Measurements from ENCODE around the gene ASAP3.

DNA sequence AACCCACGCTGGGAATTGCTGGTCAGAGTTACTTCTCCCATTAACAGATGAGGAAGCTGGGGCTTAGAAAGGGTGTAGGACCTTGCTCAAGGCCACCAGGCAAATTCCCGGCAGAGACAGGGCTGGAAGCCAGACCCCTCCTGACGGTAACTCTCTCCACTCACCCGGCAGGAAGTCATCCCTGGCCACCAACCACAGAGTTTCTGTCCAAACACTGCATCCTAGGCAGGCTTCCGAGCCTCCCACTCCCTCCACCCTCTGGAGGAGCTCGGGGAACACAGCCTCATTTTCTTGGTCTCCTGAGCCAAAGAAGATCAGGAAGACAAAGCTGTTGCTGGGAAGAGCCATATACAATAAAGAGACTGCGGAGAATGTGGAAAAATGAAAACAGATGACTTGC lies 89.3 kb downstream of the ASAP3 start:
- TF ChIP-seq POLR2AphosphoS5 (IDR thresholded peaks at IDR 0.05): peak; percentile 47 to 82 (median 76)
- TF ChIP-seq, protein P1, sequence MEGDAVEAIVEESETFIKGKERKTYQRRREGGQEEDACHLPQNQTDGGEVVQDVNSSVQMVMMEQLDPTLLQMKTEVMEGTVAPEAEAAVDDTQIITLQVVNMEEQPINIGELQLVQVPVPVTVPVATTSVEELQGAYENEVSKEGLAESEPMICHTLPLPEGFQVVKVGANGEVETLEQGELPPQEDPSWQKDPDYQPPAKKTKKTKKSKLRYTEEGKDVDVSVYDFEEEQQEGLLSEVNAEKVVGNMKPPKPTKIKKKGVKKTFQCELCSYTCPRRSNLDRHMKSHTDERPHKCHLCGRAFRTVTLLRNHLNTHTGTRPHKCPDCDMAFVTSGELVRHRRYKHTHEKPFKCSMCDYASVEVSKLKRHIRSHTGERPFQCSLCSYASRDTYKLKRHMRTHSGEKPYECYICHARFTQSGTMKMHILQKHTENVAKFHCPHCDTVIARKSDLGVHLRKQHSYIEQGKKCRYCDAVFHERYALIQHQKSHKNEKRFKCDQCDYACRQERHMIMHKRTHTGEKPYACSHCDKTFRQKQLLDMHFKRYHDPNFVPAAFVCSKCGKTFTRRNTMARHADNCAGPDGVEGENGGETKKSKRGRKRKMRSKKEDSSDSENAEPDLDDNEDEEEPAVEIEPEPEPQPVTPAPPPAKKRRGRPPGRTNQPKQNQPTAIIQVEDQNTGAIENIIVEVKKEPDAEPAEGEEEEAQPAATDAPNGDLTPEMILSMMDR (IDR thresholded peaks at IDR 0.05 in 8 of 11, conservative IDR thresholded peaks at IDR 0.05 in 3 of 11): peak in 1 of 11 experiments; percentile 7
